ENCODE results near the gene PRKRA. TPM values are rescaled to one million over a fixed set of nuclear protein-coding genes. Genes with fewer than 3 reads are reported as not detected.
A peak's percentile ranks its signal among the peaks of the same experiment; 100 is the strongest.

PRKRA gene
- total and polyA plus RNA-seq, 9 of the 15 experiments (the other 6 are each of a cell fraction or from before 2014, with no cell fraction given) = 14.1 to 78.1 (median 52.3) TPM

GRCh38 chr2:178414266-178415247, 36.4 kb downstream of the PRKRA start (continued):
- peak in 1 of 2 experiments; percentile 75; a peak in 1 of 4 replicates for TF ChIP-seq BCLAF1 (IDR thresholded peaks at IDR 0.05; ENCODE audit: borderline replicate concordance in 1 of 2, control insufficient read depth in 1 of 2, low read depth in 2 of 2, low read length in 1 of 2)
- TF ChIP-seq SNRNP70 (optimal IDR thresholded peaks at IDR 0.05; ENCODE audit: low read depth, low read length) = no peak
- TF ChIP-seq ZNF121 (CRISPR knock-in tag; conservative IDR thresholded peaks at IDR 0.05) = no peak
- TF ChIP-seq SMAD4 (CRISPR knock-in tag; conservative IDR thresholded peaks at IDR 0.05) = peak; percentile 87
- TF ChIP-seq IRF1 (CRISPR knock-in tag; IDR thresholded peaks at IDR 0.05; ENCODE audit: borderline replicate concordance) = no peak
- no peak for TF ChIP-seq SPI1 (IDR thresholded peaks at IDR 0.05; ENCODE audit: borderline replicate concordance, low read depth, low read length)
- no peak; the same call in 1 of the 2 replicates for TF ChIP-seq HINFP (tag; conservative IDR thresholded peaks at IDR 0.05; ENCODE audit: low read depth)
- TF ChIP-seq ZC3H8 (IDR thresholded peaks at IDR 0.05) = no peak
- TF ChIP-seq NFIX (CRISPR knock-in tag; IDR thresholded peaks at IDR 0.05; ENCODE audit: low read depth) = no peak
- no peak for TF ChIP-seq HMG20B (CRISPR knock-in tag; IDR thresholded peaks at IDR 0.05)
- TF ChIP-seq ESRRB (CRISPR knock-in tag; IDR thresholded peaks at IDR 0.05; ENCODE audit: borderline replicate concordance) = no peak
- no peak for TF ChIP-seq MCM7 (IDR thresholded peaks at IDR 0.05)
- TF ChIP-seq ZNF583 (CRISPR knock-in tag; IDR thresholded peaks at IDR 0.05) = 0 out of 2 replicates have a peak, but pooled peaks have one; percentile 23
- TF ChIP-seq NONO (IDR thresholded peaks at IDR 0.05; ENCODE audit: low read depth in 2 of 2, low read length in 1 of 2) = no peak
- TF ChIP-seq ZFP1 (CRISPR knock-in tag; IDR thresholded peaks at IDR 0.05) = no peak
- no peak; the same call in 1 of the 2 replicates for TF ChIP-seq BRD4 (IDR thresholded peaks at IDR 0.05)
- peak; percentile 98 for TF ChIP-seq CBFB (CRISPR knock-in tag; IDR thresholded peaks at IDR 0.05)
- no peak for TF ChIP-seq GATA2 (CRISPR knock-in tag; IDR thresholded peaks at IDR 0.05)
- no peak for TF ChIP-seq ZBTB5 (IDR thresholded peaks at IDR 0.05)

All from K562 (cell line).